NT2/D1 (cell line): ENCODE data around the gene NSFL1C.

Experiments used
- YY1 ChIP-seq: IDR thresholded peaks from 2 replicates; pipeline ENCODE4 v1.6.1; 2011; ENCODE audit not compliant: insufficient read length, insufficient read depth
- ZNF274 ChIP-seq: IDR thresholded peaks from 2 replicates; pipeline ENCODE4 v1.6.1; 2011; ENCODE audit warnings: mild to moderate bottlenecking, low read depth, low read length

DNA sequence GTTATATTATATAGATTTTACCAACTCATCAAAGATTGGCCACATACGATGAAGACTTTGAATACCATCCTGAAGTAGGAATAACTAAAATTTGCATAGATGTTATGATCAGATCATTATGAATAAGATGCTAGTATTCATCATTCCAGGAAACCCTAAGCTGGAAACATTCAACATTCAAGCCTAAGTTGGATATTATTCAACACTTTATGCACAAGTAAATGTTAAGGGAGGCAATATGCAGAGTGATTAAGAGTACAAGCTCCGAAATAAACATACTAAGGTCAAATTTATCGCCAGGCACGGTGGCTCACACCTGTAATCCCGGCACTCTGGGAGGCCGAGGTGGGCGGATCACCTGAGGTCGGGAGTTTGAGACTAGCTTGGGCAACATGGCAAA lies 30.4 kb downstream of the NSFL1C start:
- no peak for TF ChIP-seq ZNF274
- no peak for TF ChIP-seq YY1
